Osteoblast (primary cell): ENCODE measurements around the gene PHYHIPL. TPM values are rescaled to one million over a fixed set of nuclear protein-coding genes. Genes with fewer than 3 reads are reported as not detected.

ENCODE experiments used
- DNase-seq: peaks from one replicate; pipeline ENCODE4 v3.0.0; 2011; ENCODE audit warnings: low spot score, mixed read lengths; ENCODE audit not compliant: insufficient read length; ENCODE audit errors: missing footprints
- H2AFZ ChIP-seq: 2 replicates; pipeline ENCODE4 v1.6.0; 2011; ENCODE audit warnings: mild to moderate bottlenecking, low read length
- H3K27ac ChIP-seq: 2 replicates; pipeline ENCODE4 v1.5.1; 2011; ENCODE audit warnings: mild to moderate bottlenecking, low read depth, low read length, moderate library complexity
- H3K27me3 ChIP-seq: 2 replicates; pipeline ENCODE4 v1.6.0; 2012; ENCODE audit warnings: mild to moderate bottlenecking, control low read depth, inconsistent platforms, low read length, moderate library complexity; ENCODE audit not compliant: insufficient read depth
- H3K36me3 ChIP-seq: 2 replicates; pipeline ENCODE4 v1.5.1; 2011; ENCODE audit warnings: mild to moderate bottlenecking, low read length, control low read depth, moderate library complexity; ENCODE audit not compliant: insufficient read depth
- H3K4me1 ChIP-seq: 2 replicates; pipeline ENCODE4 v1.5.1; 2011; ENCODE audit warnings: mild to moderate bottlenecking, low read length, control low read depth, moderate library complexity; ENCODE audit not compliant: insufficient read depth
- H3K4me2 ChIP-seq: 2 replicates; pipeline ENCODE4 v1.6.0; 2011; ENCODE audit warnings: mild to moderate bottlenecking, low read length; ENCODE audit not compliant: insufficient read depth
- H3K4me3 ChIP-seq: fragments of 200-600 bp; sonication (generic); 3 replicates; pipeline ENCODE4 v1.5.1; 2012; ENCODE audit warnings: mild to moderate bottlenecking, low read length, inconsistent platforms; ENCODE audit not compliant: insufficient read depth
- H3K79me2 ChIP-seq: 2 replicates; pipeline ENCODE4 v1.6.0; 2012; ENCODE audit warnings: mild to moderate bottlenecking, low read length, control low read depth, inconsistent platforms; ENCODE audit not compliant: insufficient read depth
- H3K9me3 ChIP-seq: 2 replicates; pipeline ENCODE4 v1.5.1; 2011; ENCODE audit warnings: low read depth, low read length, control low read depth
- H4K20me1 ChIP-seq: 2 replicates; pipeline ENCODE4 v1.6.0; 2012; ENCODE audit warnings: mild to moderate bottlenecking, low read length, control low read depth; ENCODE audit not compliant: insufficient read depth
- CTCF ChIP-seq: IDR thresholded peaks from 2 replicates; pipeline ENCODE4 v1.5.1; 2011; ENCODE audit warnings: mild to moderate bottlenecking, low read depth, low read length, moderate library complexity; ENCODE audit errors: extremely low read depth
- total RNA-seq: library from RNA; depleted of rRNA; stranded (reverse); fragments of >200 nt; gene quantifications from 2 replicates; pipeline ENCODE4 v1.2.3, GENCODE V29; 2012

Gene PHYHIPL
- total RNA-seq, 1 donor = not detected

- H3K79me2 ChIP-seq = no peaks in the 10 kb centered on the region
- peaks cover 11% of the 10 kb centered on the region for H3K27me3 ChIP-seq
- H3K4me2 ChIP-seq = no peak overlapping the region
- H2AFZ ChIP-seq = no peak overlapping the region
- no peak overlapping the region for H3K4me3 ChIP-seq
- no peaks in the 10 kb centered on the region for H3K36me3 ChIP-seq
- H4K20me1 ChIP-seq = no peaks in the 10 kb centered on the region
- no peak for TF ChIP-seq CTCF
- DNase-seq = no peak
- H3K9me3 ChIP-seq = no peaks in the 10 kb centered on the region
- no peak overlapping the region for H3K27ac ChIP-seq
- H3K4me1 ChIP-seq = no peaks in the 10 kb centered on the region
Observed at GRCh38 chr10:59138052-59138451, 38.4 kb upstream of the PHYHIPL start.

- Histone ChIP-seq H2AFZ (no peak overlapping the region), H3K4me3 (no peak overlapping the region), H3K27ac (no peak overlapping the region), H3K9me3 (no peaks in the 10 kb centered on the region), H4K20me1 (no peaks in the 10 kb centered on the region), H3K36me3 (no peaks in the 10 kb centered on the region), H3K79me2 (no peaks in the 10 kb centered on the region), H3K4me2 (no peak overlapping the region), H3K4me1 (no peaks in the 10 kb centered on the region), H3K27me3 (peaks cover 5% of the 10 kb centered on the region)
- TF ChIP-seq CTCF = no peak
- DNase-seq = no peak
Observed at GRCh38 chr10:59143544-59143943, 32.9 kb upstream of the PHYHIPL start.

- Histone ChIP-seq H4K20me1 (no peaks in the 10 kb centered on the region), H3K79me2 (no peaks in the 10 kb centered on the region), H3K27me3 (no peaks in the 10 kb centered on the region), H3K4me2 (no peak overlapping the region), H3K27ac (no peak overlapping the region), H3K4me3 (no peak overlapping the region), H3K36me3 (no peaks in the 10 kb centered on the region), H3K9me3 (no peaks in the 10 kb centered on the region), H3K4me1 (no peaks in the 10 kb centered on the region), H2AFZ (no peak overlapping the region)
- TF ChIP-seq CTCF = no peak
- DNase-seq = no peak
Observed at GRCh38 chr10:59148701-59149100, 27.7 kb upstream of the PHYHIPL start.

- H3K9me3 ChIP-seq = no peaks in the 10 kb centered on the region
- H2AFZ ChIP-seq = no peak overlapping the region
- TF ChIP-seq CTCF = no peak
- H3K79me2 ChIP-seq = no peaks in the 10 kb centered on the region
- no peak for DNase-seq
- H4K20me1 ChIP-seq = no peaks in the 10 kb centered on the region
- no peak overlapping the region for H3K27ac ChIP-seq
- H3K4me3 ChIP-seq = no peak overlapping the region
- H3K4me2 ChIP-seq = no peak overlapping the region
- no peaks in the 10 kb centered on the region for H3K36me3 ChIP-seq
- H3K4me1 ChIP-seq = no peaks in the 10 kb centered on the region
- H3K27me3 ChIP-seq = no peaks in the 10 kb centered on the region
Observed at GRCh38 chr10:59155556-59155955, 20.9 kb upstream of the PHYHIPL start.
